GM21825 (cell line): ENCODE results near the gene DAPK2.
A peak's percentile ranks its signal among the peaks of the same experiment; 100 is the strongest.

Experiments
- ATAC-seq: cut with Tn5 transposase; IDR thresholded peaks from one replicate; pipeline ENCODE4 v1.9.1; 2021; ENCODE audit warnings: mild to moderate bottlenecking, moderate library complexity; ENCODE audit not compliant: unreplicated experiment

The DAPK2 gene

DNA sequence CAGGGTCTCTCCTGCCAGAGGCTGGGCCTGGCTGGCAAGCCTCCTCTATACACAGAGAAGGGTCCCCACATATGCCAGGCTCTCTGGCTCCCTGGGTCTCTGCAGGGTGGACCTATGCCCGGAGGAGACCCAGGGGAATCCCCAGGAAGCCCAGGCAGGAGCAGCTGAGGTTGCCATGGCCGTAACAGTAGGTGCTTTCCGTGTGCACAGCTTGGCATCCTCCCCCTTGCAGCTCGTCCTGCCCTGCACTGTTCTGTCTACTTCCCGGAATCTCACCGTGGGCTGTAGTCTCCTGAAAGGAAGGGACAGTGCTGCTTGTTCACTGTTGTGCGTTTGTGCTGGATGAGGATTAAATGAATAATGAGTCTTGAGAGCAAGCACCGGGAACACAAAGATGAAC is 47.8 kb downstream of the DAPK2 start:
- no peak for ATAC-seq

DNA sequence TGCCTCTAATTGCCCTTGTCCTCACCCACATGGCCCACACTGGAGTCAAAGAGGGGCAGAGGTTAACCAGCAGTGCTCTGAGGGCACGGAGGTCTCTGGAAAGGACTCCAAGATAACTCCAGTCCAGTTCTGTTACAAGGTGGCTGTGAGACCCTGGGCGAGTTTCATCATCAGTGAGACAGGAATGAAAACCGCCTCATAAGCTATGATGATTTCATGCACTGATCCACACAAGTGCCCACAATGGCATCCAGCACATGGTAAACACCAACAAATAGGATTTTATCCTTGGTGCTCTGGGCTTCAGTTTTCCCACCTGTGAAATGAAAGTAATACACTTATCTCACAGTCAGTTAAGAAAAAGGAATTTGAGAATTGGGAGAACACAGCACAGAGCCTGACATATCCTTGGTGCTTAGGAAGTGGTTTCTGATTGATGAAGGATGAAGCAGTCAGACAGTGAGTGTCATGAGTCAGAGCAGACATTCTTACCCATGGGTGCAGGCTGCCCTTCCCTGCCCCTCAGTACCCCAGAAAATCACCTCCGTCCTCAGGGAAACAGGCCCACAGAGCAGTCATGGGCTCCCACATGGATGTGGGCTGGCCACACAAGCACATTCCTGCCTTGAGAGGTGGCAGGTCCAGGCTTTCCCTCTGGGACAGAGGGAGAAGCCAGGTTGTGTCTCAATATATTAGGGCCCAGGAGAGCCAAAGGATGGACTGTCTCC is 48.4 kb downstream of the DAPK2 start:
- no peak for ATAC-seq

DNA sequence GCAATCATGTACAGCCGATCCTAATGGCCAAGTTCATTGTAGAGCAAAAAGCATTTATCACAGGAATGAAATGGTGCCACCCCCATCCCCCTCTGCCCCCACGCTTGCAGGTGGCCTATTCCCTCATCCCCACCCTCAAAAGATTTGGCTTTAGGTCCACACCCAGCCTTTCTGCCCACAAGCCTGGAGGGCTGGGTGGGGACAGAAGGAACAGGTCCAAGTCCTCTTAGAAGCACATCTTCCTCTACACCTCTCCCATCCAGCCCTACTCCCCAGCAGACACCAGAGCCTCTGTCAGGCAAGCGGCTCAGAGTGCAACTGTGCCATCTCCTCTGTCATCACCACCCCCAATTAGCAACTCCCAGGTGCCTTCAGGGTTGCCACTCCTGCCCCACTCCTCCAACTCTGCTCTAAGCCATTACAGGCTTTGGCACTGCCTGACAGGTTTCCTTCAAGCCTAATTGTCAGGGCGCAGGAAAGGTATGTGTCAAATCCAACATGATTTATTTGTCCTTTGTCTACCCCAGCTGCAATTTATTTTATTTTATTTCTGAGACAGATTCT is 49.4 kb downstream of the DAPK2 start:
- no peak for ATAC-seq

DNA sequence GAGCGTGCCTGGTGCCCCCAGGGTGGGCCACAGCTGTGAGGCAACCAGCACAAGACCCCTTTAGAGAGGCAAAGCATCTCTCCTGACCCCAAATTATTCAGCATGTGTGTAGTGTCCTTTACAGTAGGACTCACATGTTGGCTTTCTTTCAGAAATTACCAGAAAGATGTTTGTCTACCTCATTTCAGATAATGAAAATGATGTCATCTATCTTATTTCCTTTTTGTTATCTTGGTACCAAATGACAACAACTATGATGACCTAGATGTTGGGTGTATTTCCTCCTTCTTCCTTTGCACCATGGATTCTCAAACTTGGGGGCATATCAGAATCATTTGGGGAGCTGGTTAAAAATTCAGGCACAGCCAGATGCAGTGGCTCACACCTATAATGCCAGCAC is 50.5 kb downstream of the DAPK2 start:
- ATAC-seq, result no peak

DNA sequence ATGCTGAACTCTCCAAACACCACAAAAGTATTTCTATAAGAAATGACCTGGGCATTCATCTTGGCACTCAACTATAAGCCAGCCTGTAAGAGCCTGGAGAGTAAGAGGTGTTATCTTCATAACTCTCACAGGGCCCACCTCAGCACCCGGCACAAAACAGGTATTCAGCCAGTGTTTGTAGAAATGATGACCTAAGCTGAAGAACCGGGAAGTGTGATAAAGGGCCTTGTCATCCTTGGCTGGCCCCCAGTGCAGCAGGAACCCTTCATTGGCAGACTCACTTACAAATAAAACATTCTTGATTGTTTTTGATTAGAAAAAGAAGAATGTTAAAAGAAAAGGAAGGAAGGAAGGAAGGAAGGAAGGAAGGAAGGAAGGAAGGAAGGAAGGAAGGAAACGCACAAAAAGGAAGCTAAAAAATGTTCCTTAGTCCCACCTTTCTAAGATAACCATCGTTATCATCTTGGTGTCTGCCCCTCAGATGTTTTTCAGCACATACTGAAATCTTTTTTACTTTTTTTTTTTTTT is 52.1 kb downstream of the DAPK2 start:
- no peak for ATAC-seq

DNA sequence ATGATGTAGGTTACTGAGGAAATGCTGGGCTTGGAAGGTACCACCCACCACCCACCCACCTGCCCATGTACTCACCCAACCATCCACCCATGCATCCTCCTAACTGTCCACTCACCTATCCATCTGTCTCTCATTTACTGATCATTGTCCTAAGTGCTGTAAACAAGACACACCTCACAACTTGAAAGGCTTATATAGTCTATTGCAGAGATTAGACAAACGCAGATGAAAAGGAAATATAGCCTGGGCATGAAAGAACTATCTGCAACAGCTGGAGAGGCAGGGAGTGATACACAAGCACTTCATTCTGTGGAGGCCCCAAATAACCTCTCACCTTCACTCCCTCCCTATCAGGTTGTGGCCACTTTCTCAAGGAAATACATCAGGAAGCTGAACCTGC is 54.0 kb downstream of the DAPK2 start:
- ATAC-seq, result no peak

DNA sequence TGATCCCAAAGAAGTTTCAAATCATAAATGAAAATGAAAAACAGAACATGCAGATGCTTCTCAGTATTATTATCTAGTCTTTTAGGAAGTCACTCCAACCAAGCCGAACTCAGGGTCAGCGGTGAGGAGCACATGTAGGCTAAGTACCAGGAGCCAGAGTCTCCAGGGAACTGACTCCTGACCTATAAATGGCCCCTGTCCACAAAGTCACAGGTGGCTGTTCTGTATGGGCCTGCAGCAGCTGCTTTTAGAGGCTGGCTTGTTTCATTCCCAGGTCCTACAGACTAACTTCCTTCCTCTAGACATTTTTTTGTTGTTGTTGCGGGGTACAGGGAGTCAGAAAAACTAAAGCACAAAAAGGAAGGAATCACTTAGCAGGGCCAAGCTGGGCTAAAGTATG is 54.6 kb downstream of the DAPK2 start:
- ATAC-seq, result no peak

DNA sequence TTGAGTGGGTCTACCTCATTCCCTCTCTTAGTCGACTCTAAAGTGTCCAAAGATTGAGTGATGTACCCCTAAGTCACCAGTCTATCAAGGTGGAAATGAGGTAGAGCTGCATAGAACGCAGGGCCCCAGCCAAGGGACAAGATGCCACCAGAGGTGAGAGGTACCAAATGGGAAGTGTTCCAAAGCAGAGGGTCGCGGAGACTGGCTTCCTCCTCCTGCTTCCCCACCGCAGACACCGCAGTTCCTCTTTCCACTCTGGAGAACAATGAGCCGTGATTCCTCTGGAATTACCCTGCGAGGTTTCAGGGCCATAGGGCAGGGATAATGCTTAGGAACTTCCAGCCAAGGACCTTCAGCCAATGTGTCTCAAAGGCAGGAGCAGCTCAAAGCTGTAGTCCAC is 55.8 kb downstream of the DAPK2 start:
- no peak for ATAC-seq

DNA sequence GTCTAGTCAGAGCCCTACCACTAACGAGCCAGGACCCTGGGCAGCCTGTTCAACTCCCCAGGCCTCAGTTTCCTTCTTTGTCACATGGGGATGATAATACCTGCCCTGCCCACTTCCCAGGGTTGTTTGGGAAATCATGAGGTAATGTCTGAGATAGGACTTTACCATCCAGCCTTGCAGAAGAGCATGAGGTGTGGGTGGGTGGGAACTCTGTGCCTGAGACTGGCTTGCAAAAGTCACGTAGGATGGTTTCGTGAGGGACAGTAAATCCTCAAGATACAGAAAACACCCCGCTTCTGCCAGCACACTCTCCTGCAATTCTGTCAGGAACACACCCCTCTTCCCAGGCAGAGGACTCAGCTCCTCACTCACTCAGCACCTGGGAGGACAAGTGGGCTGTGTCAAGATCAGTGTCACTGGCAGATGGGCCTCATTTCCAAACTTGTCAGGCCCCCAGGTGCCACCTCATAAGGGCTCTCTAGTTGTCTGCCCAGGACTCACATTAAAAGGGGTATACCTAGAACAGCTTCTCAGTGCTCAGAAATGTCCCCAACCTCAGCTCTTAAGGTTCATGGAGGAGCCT is 58.4 kb downstream of the DAPK2 start:
- ATAC-seq, result no peak

DNA sequence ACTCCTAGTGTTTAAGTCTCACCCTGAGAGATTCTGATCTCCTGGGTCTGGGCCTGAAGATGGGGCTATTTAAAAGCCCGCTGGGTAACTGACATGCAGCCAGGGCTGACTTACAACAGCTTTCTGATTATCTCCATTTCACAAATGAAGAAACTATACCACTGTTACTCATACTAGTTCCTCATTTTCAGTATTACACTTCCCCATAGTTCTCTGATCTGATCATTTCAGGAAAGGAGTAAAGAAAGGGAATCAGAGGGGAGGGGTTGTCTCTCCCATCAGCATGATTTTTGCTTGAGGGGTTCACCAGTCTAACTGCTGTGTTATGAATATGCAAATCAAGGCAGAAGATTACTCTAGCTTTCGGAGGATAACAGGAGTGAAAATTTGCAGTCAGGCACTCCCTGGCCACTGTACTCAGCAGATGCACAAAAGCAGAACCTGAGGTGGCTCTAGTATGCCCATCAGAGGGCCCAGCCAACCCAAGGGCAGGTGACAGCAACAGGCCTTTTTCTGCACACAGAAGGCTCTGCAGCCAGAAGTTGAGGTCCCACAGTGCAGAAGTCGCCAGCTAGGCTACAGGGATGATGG is 59.4 kb downstream of the DAPK2 start:
- peak; percentile 67 for ATAC-seq

DNA sequence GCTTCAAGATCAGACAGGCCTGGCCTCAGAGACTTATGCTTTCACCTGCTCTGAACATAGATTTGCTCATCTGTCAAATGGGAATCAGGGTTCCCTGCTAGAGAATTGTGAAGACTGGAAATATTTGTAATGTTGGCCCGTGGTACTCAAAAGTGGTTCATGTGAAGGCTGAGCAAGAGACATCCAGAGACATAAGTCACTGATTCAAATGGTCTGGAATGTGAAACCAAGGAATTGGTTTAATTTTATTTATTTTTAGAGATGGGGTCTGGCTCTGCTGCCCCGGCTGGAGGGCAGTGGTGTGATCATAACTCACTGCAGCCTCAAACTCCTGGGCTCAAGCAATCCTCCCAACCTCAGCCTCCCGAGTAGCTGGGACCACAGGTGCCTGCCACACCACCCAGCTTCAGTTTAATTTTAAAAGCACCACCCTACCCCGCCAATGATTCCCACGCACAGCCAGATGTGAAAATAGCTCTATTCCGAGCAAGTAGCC is 60.1 kb downstream of the DAPK2 start:
- ATAC-seq, result no peak

DNA sequence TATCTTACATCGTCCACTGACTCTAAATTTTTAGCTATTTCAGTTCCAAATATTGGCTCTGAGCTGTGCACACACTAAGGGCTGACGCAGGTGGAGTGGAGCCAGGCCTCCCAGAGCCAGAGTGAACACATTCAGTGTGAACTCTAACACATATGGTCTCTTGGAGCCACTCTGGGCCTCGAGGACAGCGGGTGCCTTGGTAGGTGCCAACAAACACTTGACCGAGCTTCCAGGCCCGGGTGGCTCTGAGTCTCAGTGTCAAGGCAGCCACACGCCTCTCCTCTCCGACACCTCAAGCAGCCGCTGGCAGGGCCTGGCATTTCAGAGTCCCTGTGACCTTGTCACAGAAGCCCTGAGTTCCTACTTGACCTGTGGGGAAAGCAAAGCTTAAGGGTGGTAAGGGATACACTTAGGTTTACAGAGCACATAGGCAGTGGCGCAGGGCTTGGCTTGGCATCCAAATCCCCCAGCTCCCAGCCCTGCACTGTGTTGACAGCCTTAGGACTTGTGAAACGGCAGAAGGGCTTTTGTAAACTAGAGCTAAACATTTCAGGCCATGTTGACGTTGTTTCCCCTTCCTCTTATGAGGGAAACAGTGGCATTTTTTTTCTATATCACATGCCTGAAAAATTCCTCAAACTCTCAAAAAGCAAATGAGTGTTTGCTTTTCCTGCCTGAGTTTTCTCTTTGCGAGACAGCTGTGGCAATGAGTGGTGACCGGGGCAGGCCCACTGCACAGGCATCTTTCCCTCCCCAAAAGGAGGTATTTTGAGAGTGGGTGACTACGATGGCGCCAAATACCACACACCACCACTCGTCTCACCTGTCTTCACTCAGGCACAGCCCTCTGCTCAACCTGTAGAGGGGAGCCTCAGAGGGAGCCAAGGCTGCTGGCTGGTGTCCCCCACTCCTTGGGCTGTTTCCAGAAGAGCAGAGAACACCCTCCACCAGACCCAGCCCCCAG is 60.8 kb downstream of the DAPK2 start:
- ATAC-seq, result no peak

DNA sequence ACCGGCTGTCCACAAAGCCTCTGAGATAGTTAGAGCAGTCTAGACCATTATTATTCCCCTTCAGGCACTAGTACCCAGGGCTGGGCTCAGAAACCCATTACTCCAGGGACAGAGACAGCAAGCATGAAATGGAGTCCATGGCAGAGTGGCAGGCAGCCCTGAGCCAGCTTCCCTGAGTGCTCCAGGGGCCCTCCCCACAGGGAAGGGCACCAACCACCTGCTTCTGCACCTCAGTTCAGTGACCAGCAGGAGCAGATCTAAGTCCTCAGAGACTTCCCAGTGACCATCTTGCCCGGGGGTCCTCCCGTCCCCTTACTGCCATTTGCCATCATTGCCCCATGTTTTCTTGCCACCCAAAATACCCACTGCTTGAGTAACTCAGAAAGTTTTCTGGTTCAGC is 62.0 kb downstream of the DAPK2 start:
- no peak for ATAC-seq

DNA sequence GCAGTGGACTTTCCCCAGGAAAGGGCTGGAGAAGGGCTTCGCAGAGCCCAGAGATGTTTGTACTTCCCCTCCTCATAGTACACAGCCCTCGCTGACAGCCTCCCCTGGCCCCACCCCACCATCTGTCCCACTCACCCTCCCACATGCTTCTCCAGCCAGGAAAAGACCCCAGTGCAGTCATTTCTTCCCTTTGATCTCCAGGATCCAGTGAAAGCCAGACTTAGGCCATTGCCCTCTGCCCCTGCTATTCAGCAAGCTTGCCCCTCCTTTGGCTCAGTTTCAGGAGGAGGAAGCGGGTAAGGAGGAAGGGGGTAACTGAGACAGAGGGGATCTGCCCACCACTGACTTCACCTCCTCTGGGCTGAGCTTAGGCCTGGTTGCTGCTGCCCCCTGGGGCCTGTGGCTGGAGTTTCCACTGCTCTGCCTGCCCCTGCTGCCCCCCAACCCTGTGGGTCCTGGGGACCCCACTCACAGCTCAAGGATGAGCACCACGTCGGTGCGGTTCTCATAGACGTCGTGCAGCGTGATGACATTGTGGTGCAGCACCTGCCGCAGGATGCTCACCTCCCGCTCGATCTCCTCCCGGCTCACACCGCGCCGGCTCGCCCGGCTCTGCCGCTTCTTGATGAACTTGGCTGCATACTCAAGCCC is 63.1 kb downstream of the DAPK2 start:
- no peak for ATAC-seq

DNA sequence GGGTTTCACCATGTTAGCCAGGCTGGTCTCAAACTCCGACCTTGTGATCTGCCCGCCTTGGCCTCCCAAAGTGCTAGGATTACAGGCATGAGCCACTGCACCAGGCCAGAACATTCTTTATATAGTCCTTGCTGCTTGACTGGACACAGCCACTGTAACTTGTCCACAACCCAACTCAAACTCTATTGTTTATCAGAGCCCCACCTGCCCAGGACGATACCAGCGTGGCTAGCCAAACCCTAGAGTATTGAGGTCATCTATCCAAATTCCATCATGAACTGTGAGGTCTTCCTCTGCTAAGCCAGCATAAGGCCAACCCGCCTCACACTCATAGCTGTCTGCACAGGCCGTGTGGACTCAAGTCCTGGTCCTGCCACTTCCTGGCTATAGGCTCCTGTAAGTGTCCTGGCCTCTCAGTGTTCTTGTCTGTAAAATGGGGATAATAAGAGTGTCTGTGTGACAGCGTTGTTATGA is 63.9 kb downstream of the DAPK2 start:
- no peak for ATAC-seq

DNA sequence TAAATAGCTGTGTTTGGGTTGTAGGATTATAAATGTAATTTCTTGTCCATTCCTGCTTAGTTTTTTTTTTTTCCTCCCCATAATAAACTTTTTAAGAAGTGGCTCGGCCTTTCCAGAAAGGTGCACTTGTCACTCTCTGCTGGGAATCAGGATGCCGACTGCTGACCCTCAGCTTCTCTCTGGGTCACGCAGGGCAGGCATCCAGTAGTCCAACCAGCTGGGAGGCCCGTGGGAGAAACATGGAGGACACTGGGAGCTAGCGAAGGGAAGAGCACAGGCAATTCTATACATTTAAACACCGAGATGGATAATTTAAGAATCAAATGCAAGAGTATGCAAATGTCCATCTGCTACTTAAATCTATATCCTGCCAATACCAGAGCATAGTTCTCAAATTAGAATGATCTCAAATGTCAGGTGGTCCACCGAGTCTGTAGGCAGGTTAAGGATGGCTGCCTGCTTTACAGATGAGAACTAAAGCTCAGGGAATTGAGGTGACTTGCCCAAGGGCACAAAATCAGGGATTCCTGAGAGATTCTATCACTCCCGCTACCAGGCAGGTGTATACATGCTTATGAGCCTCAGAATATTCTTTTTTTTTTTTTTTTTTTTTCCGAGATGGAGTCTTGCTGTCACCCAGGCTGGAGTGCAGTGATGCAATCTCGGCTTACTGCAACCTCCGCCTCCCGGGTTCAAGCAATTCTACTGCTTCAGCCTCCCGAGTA is 64.5 kb downstream of the DAPK2 start:
- ATAC-seq, result no peak

DNA sequence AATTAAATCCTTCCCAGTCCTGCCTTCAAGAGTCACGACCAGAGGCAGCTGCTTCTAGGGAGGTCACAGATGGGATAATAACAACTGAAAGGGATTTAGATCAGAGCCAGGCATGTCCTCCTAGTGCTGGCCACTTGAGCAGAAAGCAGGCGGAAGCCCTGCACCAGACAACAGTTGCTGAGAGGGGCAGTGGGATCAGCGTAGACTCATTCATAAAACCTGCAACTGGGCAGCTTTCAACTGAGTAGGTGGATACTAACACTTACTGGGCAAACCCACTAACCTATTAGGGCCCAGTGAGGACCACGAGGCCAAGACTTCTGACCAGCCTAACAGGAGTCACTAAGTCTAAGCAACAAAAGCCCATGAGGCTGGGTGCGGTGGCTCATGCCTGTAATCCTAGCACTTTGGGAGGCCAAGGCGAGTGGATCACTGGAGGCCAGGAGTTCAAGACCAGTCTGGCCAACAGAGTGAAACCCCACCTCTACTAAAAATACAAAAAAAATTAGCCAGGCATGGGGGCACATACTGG is 67.0 kb downstream of the DAPK2 start:
- no peak for ATAC-seq

DNA sequence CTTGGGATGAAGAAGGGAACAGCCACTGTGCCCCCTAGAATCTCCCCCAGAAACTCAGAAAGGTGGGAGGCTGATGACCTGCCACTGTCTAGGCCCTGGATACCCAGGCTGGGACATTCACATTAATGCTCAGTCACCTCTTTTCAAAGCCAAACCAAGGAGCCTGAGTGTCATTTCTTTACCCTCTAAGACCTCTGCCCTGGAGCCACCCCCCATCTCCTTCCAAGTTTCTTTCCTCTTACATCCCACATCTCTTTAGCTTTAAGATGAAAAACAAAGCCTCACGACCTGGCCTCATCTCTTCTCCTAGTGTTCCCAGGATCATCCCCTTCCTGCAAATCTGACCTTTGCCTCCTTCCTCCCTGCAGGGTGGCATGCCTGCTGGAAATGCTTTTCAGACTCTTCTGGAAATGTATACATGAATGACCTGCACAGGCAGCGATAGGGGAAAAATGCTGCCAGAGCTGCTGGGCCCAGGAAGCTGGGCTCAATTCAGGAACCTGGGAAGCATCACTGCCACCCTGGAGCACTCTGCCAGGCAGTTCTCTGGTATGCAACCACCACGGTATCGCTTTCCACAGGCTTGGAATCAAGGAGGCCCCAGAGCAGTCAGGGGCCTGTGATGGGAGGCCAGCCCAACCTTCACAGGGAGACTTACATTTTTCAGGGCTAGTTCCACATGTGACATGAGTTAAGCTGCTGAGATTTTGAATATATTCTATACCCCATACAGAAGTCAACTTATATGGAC is 67.6 kb downstream of the DAPK2 start:
- no peak for ATAC-seq
